Aorta (tissue), 5 donors: ENCODE results near the gene CAPN9. TPM values are rescaled to one million over a fixed set of nuclear protein-coding genes. Genes with fewer than 3 reads are reported as not detected.

Experiments
- ATAC-seq: fragments of 200-7000 bp; cut with Tn5 transposase; one replicate; pipeline ENCODE4 v1.9.1; 2022; ENCODE audit warnings: moderate library complexity; ENCODE audit not compliant: low FRiP score
- DNase-seq, 2 donors: peaks; one replicate each; pipeline ENCODE4 v3.0.0-alpha.2; 2020
- H3K27ac ChIP-seq, 2 donors: one replicate each; pipeline ENCODE4 v1.5.1; 2013; ENCODE audit warnings: low read length in 2 of 2, mild to moderate bottlenecking in 2 of 2, moderate library complexity in 2 of 2, control low read depth in 1 of 2, inconsistent platforms in 1 of 2, low read depth in 1 of 2
- H3K27me3 ChIP-seq, 2 donors: one replicate each; pipeline ENCODE4 v1.6.1; 2013; ENCODE audit warnings: control low read depth in 1 of 2, low read length in 1 of 2, mild to moderate bottlenecking in 1 of 2, moderate library complexity in 1 of 2; ENCODE audit not compliant: insufficient read depth in 2 of 2, control insufficient read depth in 1 of 2
- H3K36me3 ChIP-seq, 2 donors: one replicate each; pipeline ENCODE4 v1.6.1; 2013; ENCODE audit warnings: control low read depth in 1 of 2, low read length in 1 of 2, mild to moderate bottlenecking in 1 of 2; ENCODE audit not compliant: insufficient read depth in 2 of 2, control insufficient read depth in 1 of 2
- H3K4me1 ChIP-seq, 2 donors: one replicate each; pipeline ENCODE4 v1.6.1; 2013; ENCODE audit warnings: low read length in 2 of 2, control low read depth in 1 of 2, mild to moderate bottlenecking in 1 of 2, moderate library complexity in 1 of 2; ENCODE audit not compliant: insufficient read depth in 2 of 2, control insufficient read depth in 1 of 2
- H3K4me3 ChIP-seq, 2 donors: one replicate each; pipeline ENCODE4 v1.5.1; 2013; ENCODE audit warnings: low read length in 2 of 2, control low read depth in 1 of 2, mild to moderate bottlenecking in 1 of 2
- H3K9me3 ChIP-seq: one replicate; pipeline ENCODE4 v1.6.1; 2013; ENCODE audit warnings: mild to moderate bottlenecking, low read length; ENCODE audit not compliant: control insufficient read depth
- WGBS, 2 donors: extraction: QIAGEN DNeasy Blood & Tissue Kit; methylation state at CpG; one replicate each; pipeline ENCODE4 v1.1.7; 2013; 5-methylcytosine and 5-hydroxymethylcytosine counted together
- intact Hi-C, 2 donors: fragments of 100-400 bp; cut with DNase I; formaldehyde crosslinking; loops; one replicate each; pipeline versions ENCODE4 v1.14.2 to v1.15.0; 2022
- polyA plus RNA-seq, 2 donors: library from polyadenylated mRNA; stranded (reverse); fragments of 200-250 nt; gene quantifications; one replicate each; pipeline ENCODE4 v1.2.3, GENCODE V29; 2013
- total RNA-seq, 2 donors: library from RNA; stranded (reverse); fragmentation: NEBNext Ultra II Directional; extraction: Animal tissue kit (Norgen Biotek cat#: 25700); gene quantifications; one replicate each; pipeline ENCODE4 v1.2.1, GENCODE V29; 2021
- donor health status: healthy with polysubstance abuse.
- donor health status: Bipolar disorder and iron deficiency.
- donor health status: DM: no; HTN: no; CAD: no.
- donor health status: DM: no; HTN: no; CAD: no.
- donor health status: DM: yes; HTN: yes; CAD: no.

The CAPN9 gene
- total and polyA plus RNA-seq, 4 donors, result 0.46 to 6.0 TPM; not detected in 2

- no peak for DNase-seq
- WGBS, 2 donors, result 89 to 90% methylated on average over 18 of the region's 18 CpGs
- H3K36me3 ChIP-seq, result no peaks in the 10 kb centered on the region
- H3K27ac ChIP-seq, result no peak overlapping the region
- H3K27me3 ChIP-seq, result no peaks in the 10 kb centered on the region
- intact Hi-C loops, result no loop called here
- ATAC-seq, result no peak
- no peaks in the 10 kb centered on the region for H3K9me3 ChIP-seq
- H3K4me3 ChIP-seq, result no peak overlapping the region
- H3K4me1 ChIP-seq, result no peaks in the 10 kb centered on the region
Observed at GRCh38 chr1:230709619-230710542, 37.3 kb upstream of the CAPN9 start.

GRCh38 chr1:230710543-230710904 is 36.7 kb upstream of the CAPN9 start:
- no peaks in the 10 kb centered on the region for H3K36me3 ChIP-seq
- WGBS, 2 donors, result 97% methylated on average over 8 of the region's 8 CpGs
- no peak for DNase-seq
- H3K4me3 ChIP-seq, result no peak overlapping the region
- H3K9me3 ChIP-seq, result no peaks in the 10 kb centered on the region
- H3K4me1 ChIP-seq, result no peaks in the 10 kb centered on the region
- no peak for ATAC-seq
- no peak overlapping the region for H3K27ac ChIP-seq
- intact Hi-C loops, result no loop called here
- H3K27me3 ChIP-seq, result no peaks in the 10 kb centered on the region

- Histone ChIP-seq H3K9me3 (no peaks in the 10 kb centered on the region), H3K4me1 (no peaks in the 10 kb centered on the region), H3K4me3 (no peak overlapping the region), H3K27me3 (no peaks in the 10 kb centered on the region), H3K36me3 (no peaks in the 10 kb centered on the region), H3K27ac (no peak overlapping the region)
- intact Hi-C loops, result no loop called here
- 71 to 77% methylated on average over 3 of the region's 3 CpGs for WGBS, 2 donors
- no peak for ATAC-seq
- no peak for DNase-seq
Observed at GRCh38 chr1:230711245-230711644, 35.9 kb upstream of the CAPN9 start.

GRCh38 chr1:230712470-230712942 is 34.7 kb upstream of the CAPN9 start:
- H3K27ac ChIP-seq, result no peak overlapping the region
- intact Hi-C loops, result no loop called here
- ATAC-seq (no peak), DNase-seq (no peak)
- H3K27me3 ChIP-seq, result no peaks in the 10 kb centered on the region
- no peaks in the 10 kb centered on the region for H3K9me3 ChIP-seq
- H3K36me3 ChIP-seq, result no peaks in the 10 kb centered on the region
- H3K4me3 ChIP-seq, result no peak overlapping the region
- no peaks in the 10 kb centered on the region for H3K4me1 ChIP-seq
- WGBS, 2 donors, result 97 to 99% methylated on average over 17 of the region's 17 CpGs

GRCh38 chr1:230713138-230713537 is 34.0 kb upstream of the CAPN9 start:
- no peak for ATAC-seq
- Histone ChIP-seq H3K27ac (no peak overlapping the region), H3K4me3 (no peak overlapping the region), H3K9me3 (no peaks in the 10 kb centered on the region), H3K27me3 (no peaks in the 10 kb centered on the region), H3K4me1 (no peaks in the 10 kb centered on the region), H3K36me3 (no peaks in the 10 kb centered on the region)
- DNase-seq, result no peak
- intact Hi-C loops, result no loop called here
- WGBS, 2 donors, result 84% methylated on average over 7 of the region's 7 CpGs

GRCh38 chr1:230713547-230713914 is 33.7 kb upstream of the CAPN9 start:
- Histone ChIP-seq H3K36me3 (no peaks in the 10 kb centered on the region), H3K4me3 (no peak overlapping the region), H3K27ac (no peak overlapping the region), H3K9me3 (no peaks in the 10 kb centered on the region), H3K4me1 (no peaks in the 10 kb centered on the region), H3K27me3 (no peaks in the 10 kb centered on the region)
- intact Hi-C loops, result no loop called here
- DNase-seq, result no peak
- ATAC-seq, result no peak
- WGBS, 2 donors, result 67 to 72% methylated on average over 8 of the region's 8 CpGs

- no peaks in the 10 kb centered on the region for H3K9me3 ChIP-seq
- H3K27ac ChIP-seq, result no peak within 1 kb of the TSS
- WGBS, 2 donors, result 15 to 17% methylated on average over 24 of the region's 24 CpGs
- no peaks in the 10 kb centered on the region for H3K36me3 ChIP-seq
- peak; percentile 81 to 89 for DNase-seq
- no peak within 1 kb of the TSS for H3K4me3 ChIP-seq
- peak; percentile 92 for ATAC-seq
- H3K27me3 ChIP-seq, result no peaks in the 10 kb centered on the region
- H3K4me1 ChIP-seq, result no peaks in the 10 kb centered on the region
- intact Hi-C loops, result no loop called here
Observed at GRCh38 chr1:230713915-230714764, 33.0 kb upstream of the CAPN9 start, which contains the start of gene AGT. TSS of gene AGT (minus strand) at chr1:230714122. CDS start at chr1:230710823, 3,299 bp downstream.

GRCh38 chr1:230715510-230715909 is 31.7 kb upstream of the CAPN9 start:
- Histone ChIP-seq H3K36me3 (no peaks in the 10 kb centered on the region), H3K27me3 (no peaks in the 10 kb centered on the region), H3K9me3 (no peaks in the 10 kb centered on the region), H3K27ac (no peak overlapping the region), H3K4me1 (no peaks in the 10 kb centered on the region), H3K4me3 (no peak overlapping the region)
- DNase-seq, result no peak
- ATAC-seq, result no peak
- WGBS, 2 donors, result 95% methylated on average over 3 of the region's 3 CpGs
- intact Hi-C loops, result no loop called here
